Superior temporal gyrus (tissue), 1 donor: ENCODE results near the gene SYT5.
"Not testable (repeated sequence)": the region's sequence is repeated elsewhere in the genome, so short reads cannot be mapped to it uniquely, and the experiment has no call there.

Experiments
- DNase-seq: peaks from one replicate; pipeline ENCODE4 v3.0.0-alpha.2; 2016; ENCODE audit errors: extremely low spot score

The SYT5 gene

GRCh38 chr19:55179606-55180484 lies at the start of gene SYT5:
Gene SYT5, minus strand, starts transcription at chr19:55180289. Its CDS starts 1,248 bp downstream, at chr19:55179041.
- no peak for DNase-seq

- no peak for DNase-seq
These were observed 49.7 kb upstream of the SYT5 start for GRCh38 chr19:55229789-55230182.

- DNase-seq: no peak
These were observed 49.2 kb upstream of the SYT5 start for GRCh38 chr19:55229145-55229788.

- no peak for DNase-seq
These were observed 48.4 kb upstream of the SYT5 start, which contains the start of gene TMEM86B for GRCh38 chr19:55228403-55229031. Gene TMEM86B, minus strand, starts transcription at chr19:55228763. Its CDS starts 22 bp downstream, at chr19:55228741.

GRCh38 chr19:55228015-55228391 lies 47.9 kb upstream of the SYT5 start:
- no peak for DNase-seq

GRCh38 chr19:55227241-55228014 lies 47.3 kb upstream of the SYT5 start:
- no peak for DNase-seq

- no peak for DNase-seq
These were observed 46.7 kb upstream of the SYT5 start for GRCh38 chr19:55226788-55227187.

GRCh38 chr19:55226273-55226672 lies 46.2 kb upstream of the SYT5 start:
- DNase-seq: no peak

GRCh38 chr19:55225415-55225958 lies 45.4 kb upstream of the SYT5 start:
- no peak for DNase-seq

- not testable (repeated sequence) for DNase-seq
These were observed 44.8 kb upstream of the SYT5 start for GRCh38 chr19:55224679-55225414.

- DNase-seq: no peak
These were observed 44.1 kb upstream of the SYT5 start for GRCh38 chr19:55224038-55224665.

GRCh38 chr19:55223291-55224037 lies 43.4 kb upstream of the SYT5 start:
- DNase-seq: no peak

GRCh38 chr19:55220525-55220924 lies 40.4 kb upstream of the SYT5 start:
- DNase-seq: no peak

GRCh38 chr19:55216461-55217198 lies 36.5 kb upstream of the SYT5 start:
- peak; percentile 90 for DNase-seq

- no peak for DNase-seq
These were observed 33.5 kb upstream of the SYT5 start for GRCh38 chr19:55213547-55213946.

GRCh38 chr19:55212447-55212846 lies 32.4 kb upstream of the SYT5 start:
- no peak for DNase-seq

- no peak for DNase-seq
These were observed 29.8 kb upstream of the SYT5 start for GRCh38 chr19:55209693-55210472.
